Colonic mucosa (tissue), 2 donors: ENCODE measurements around the gene APOA5. TPM values are rescaled to one million over a fixed set of nuclear protein-coding genes. Genes with fewer than 3 reads are reported as not detected.

ENCODE experiments used
- total RNA-seq, 2 donors: library from RNA; stranded (reverse); fragmentation: NEBNext Ultra II Directional in 1 of 2; extraction: Animal tissue kit (Norgen Biotek cat#: 25700) in 1 of 2; gene quantifications; one replicate each; pipeline ENCODE4 v1.2.1, GENCODE V29; 2021
- donor health status: DM: no; HTN: no; CAD: no.
- donor health status: DM: no; HTN: no; CAD: no.

APOA5 gene
- total RNA-seq, 2 donors from 2014 or later: 0.20 TPM; not detected in 1

Other genes starting within 250 kb of the APOA5 start
- 10 to 100 TPM; 17.9 to 19.1 TPM for gene BUD13, start 18.9 kb downstream of the APOA5 start, total RNA-seq
- 10 to 100 TPM; 31.1 to 40.7 TPM for gene ZPR1, start 3.9 kb downstream of the APOA5 start, total RNA-seq
- gene APOA4, start 31.4 kb upstream of the APOA5 start, total RNA-seq: not detected
- 1 to 10 TPM in 1 of 2 donors, not detected in 1; 5.7 TPM for gene APOC3, start 38.0 kb upstream of the APOA5 start, total RNA-seq
- gene APOA1, start 45.7 kb upstream of the APOA5 start, total RNA-seq: 1 to 10 TPM in 1 of 2 donors, under 1 TPM in 1; 0.53 to 6.6 TPM